HK-2 (cell line): ENCODE data around the gene TEAD1.
A peak's percentile ranks its signal among the peaks of the same experiment; 100 is the strongest.

ENCODE experiments used
- DNase-seq: peaks from one replicate; pipeline ENCODE4 v3.0.0-alpha.2; 2018; ENCODE audit not compliant: unreplicated experiment

Gene TEAD1

GRCh38 chr11:12986194-12986898 lies 312.1 kb downstream of the TEAD1 start:
- DNase-seq = no peak

- peak; percentile 73 for DNase-seq
Observed at GRCh38 chr11:12989428-12990161, 315.4 kb downstream of the TEAD1 start.

GRCh38 chr11:12990162-12990480 lies 315.9 kb downstream of the TEAD1 start:
- no peak for DNase-seq

- DNase-seq = no peak
Observed at GRCh38 chr11:12991426-12991825, 317.2 kb downstream of the TEAD1 start.

GRCh38 chr11:12993626-12994025 lies 319.4 kb downstream of the TEAD1 start:
- DNase-seq = no peak
